ENCODE results near the gene DCD. TPM values are rescaled to one million over a fixed set of nuclear protein-coding genes. Genes with fewer than 3 reads are reported as not detected.

DCD gene
- total RNA-seq, 1 donor from 2014 or later: not detected

DNA sequence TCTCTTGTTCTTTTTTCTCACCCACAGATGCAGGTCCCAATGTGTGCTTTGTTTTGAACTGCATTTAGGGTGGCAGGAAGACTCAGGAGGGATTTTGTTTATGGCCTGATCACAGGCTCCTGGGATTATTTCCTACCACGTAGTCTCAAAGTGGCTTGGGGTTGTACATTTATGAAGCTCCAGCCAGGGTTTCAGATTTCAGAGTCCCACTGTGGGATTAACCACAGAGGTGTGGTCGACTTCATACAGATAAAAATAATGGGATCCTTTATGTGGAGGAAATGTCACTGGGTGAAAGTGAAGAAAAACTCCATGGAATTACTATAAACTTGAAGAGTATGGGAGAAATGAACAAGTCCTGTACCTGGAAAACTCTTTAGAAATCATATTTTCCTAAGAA, 45.5 kb downstream of the DCD start:
- no peaks in the 10 kb centered on the region for H3K36me3 Mint-ChIP-seq (ENCODE audit: low read depth)
- TF ChIP-seq, protein P1, sequence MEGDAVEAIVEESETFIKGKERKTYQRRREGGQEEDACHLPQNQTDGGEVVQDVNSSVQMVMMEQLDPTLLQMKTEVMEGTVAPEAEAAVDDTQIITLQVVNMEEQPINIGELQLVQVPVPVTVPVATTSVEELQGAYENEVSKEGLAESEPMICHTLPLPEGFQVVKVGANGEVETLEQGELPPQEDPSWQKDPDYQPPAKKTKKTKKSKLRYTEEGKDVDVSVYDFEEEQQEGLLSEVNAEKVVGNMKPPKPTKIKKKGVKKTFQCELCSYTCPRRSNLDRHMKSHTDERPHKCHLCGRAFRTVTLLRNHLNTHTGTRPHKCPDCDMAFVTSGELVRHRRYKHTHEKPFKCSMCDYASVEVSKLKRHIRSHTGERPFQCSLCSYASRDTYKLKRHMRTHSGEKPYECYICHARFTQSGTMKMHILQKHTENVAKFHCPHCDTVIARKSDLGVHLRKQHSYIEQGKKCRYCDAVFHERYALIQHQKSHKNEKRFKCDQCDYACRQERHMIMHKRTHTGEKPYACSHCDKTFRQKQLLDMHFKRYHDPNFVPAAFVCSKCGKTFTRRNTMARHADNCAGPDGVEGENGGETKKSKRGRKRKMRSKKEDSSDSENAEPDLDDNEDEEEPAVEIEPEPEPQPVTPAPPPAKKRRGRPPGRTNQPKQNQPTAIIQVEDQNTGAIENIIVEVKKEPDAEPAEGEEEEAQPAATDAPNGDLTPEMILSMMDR (IDR thresholded peaks at IDR 0.05): no peak
- no peak overlapping the region for H3K4me3 Mint-ChIP-seq (ENCODE audit: unreplicated experiment)
- peaks cover 34% of the 10 kb centered on the region for H3K27me3 Mint-ChIP-seq (ENCODE audit: low read depth)
- peaks cover 6% of the 10 kb centered on the region for H3K9me3 Mint-ChIP-seq (ENCODE audit: low read depth)
- H3K27ac Mint-ChIP-seq (ENCODE audit: unreplicated experiment): no peak overlapping the region
- no peaks in the 10 kb centered on the region for H3K4me1 Mint-ChIP-seq (ENCODE audit: low read depth)
- no peak for DNase-seq (ENCODE audit: low spot score)

DNA sequence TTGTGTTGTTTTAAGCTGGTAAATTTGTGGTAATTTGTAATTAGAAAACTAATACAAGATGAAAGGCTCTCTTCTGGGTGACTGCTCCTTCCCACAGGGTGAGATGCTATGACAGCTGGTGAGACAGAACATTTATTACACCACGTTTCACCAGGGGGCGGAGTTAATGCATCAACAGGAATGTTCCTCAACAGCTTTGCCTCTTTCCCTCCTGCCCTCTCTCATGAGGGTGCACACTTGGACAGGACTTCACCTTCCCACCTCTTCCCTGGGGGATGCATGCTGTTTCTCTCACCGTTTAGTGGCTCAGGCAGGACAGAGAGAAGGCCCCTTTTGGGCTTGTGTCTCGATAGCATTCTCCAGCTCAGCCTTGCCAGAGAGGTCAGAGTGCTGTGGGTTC, 46.3 kb downstream of the DCD start:
- Mint-ChIP-seq H3K4me3 (ENCODE audit: unreplicated experiment) (no peak overlapping the region), H3K27me3 (ENCODE audit: low read depth) (peaks cover 30% of the 10 kb centered on the region), H3K36me3 (ENCODE audit: low read depth) (no peaks in the 10 kb centered on the region), H3K27ac (ENCODE audit: unreplicated experiment) (no peak overlapping the region), H3K9me3 (ENCODE audit: low read depth) (peaks cover 6% of the 10 kb centered on the region), H3K4me1 (ENCODE audit: low read depth) (no peaks in the 10 kb centered on the region)
- no peak for DNase-seq (ENCODE audit: low spot score)
- TF ChIP-seq, protein P1 (IDR thresholded peaks at IDR 0.05): no peak

DNA sequence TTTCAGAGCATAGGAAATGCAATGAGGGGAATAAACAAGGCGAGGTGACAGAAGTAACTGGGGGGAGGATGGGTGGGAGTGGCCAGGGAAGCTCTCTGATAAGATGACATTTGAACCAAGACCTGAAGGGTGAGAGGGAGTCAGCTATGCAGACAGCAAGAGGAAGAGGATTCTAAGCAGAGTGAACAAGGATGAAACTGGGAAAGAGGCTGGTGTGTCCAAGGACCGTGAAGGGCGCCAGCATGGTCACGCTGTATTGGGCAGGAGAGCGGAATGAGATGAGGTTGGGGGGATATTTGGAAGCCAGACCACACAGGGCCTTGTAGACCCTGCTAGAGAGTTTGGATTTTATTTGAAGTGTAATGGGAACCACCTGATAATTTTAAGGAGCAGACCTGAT, 49.2 kb downstream of the DCD start:
- TF ChIP-seq, protein P1 (IDR thresholded peaks at IDR 0.05): no peak
- Mint-ChIP-seq H3K4me1 (ENCODE audit: low read depth) (peaks cover 3% of the 10 kb centered on the region), H3K4me3 (ENCODE audit: unreplicated experiment) (no peak overlapping the region), H3K36me3 (ENCODE audit: low read depth) (no peaks in the 10 kb centered on the region), H3K27ac (ENCODE audit: unreplicated experiment) (no peak overlapping the region), H3K27me3 (ENCODE audit: low read depth) (peaks cover 46% of the 10 kb centered on the region), H3K9me3 (ENCODE audit: low read depth) (peaks cover 6% of the 10 kb centered on the region)
- DNase-seq (ENCODE audit: low spot score): no peak

DNA sequence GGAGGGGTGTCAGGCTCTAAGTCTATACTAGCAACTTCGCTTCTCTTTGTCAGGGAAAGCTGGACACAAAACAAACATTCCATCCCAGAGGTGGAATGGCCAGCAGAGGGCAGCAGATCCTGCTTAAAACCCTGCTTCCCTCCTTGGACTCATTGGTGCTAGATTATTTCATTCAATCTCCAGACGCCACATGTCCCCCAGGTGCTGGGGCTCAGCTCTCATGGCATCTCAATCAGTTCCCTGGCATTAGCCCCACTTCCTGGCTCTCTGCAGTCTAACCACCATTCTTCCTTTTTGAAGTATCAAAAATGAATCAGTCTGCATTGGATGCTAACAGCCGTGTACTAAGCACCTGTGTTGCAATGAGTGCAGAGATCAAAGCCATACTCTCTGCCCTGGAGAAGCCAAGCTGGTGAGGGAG, 51.6 kb downstream of the DCD start:
- Mint-ChIP-seq H3K27me3 (ENCODE audit: low read depth) (peaks cover 58% of the 10 kb centered on the region), H3K36me3 (ENCODE audit: low read depth) (no peaks in the 10 kb centered on the region), H3K4me1 (ENCODE audit: low read depth) (peaks cover 3% of the 10 kb centered on the region), H3K27ac (ENCODE audit: unreplicated experiment) (no peak overlapping the region), H3K4me3 (ENCODE audit: unreplicated experiment) (no peak overlapping the region), H3K9me3 (ENCODE audit: low read depth) (no peaks in the 10 kb centered on the region)
- TF ChIP-seq, protein P1 (IDR thresholded peaks at IDR 0.05): peak; percentile 88
- no peak for DNase-seq (ENCODE audit: low spot score)

DNA sequence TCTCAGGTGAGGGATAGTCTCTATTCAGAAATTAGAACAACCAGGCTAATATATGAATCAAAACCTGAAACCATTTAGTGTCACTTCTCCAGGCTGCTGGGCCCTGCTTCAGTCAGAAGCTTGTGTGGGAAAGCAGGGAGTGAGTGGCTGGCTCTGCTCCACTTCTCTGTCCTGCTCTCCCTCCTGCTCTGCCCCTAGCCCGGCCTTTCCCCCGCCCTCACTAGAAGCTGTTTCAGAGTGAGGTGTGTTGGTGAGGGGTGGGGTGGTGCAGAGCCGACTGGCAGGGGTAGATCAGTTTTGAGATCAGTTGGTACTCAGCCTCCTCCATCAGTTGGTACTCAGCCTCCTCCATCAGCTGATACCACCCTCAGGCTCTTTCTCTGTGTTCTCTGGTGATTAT, 52.7 kb downstream of the DCD start:
- H3K27me3 Mint-ChIP-seq (ENCODE audit: low read depth): peaks cover 63% of the 10 kb centered on the region
- no peak overlapping the region for H3K4me3 Mint-ChIP-seq (ENCODE audit: unreplicated experiment)
- DNase-seq (ENCODE audit: low spot score): no peak
- no peak overlapping the region for H3K27ac Mint-ChIP-seq (ENCODE audit: unreplicated experiment)
- H3K36me3 Mint-ChIP-seq (ENCODE audit: low read depth): no peaks in the 10 kb centered on the region
- peaks cover 3% of the 10 kb centered on the region for H3K4me1 Mint-ChIP-seq (ENCODE audit: low read depth)
- no peaks in the 10 kb centered on the region for H3K9me3 Mint-ChIP-seq (ENCODE audit: low read depth)
- TF ChIP-seq, protein P1 (IDR thresholded peaks at IDR 0.05): no peak

Other genes starting within 250 kb of the DCD start
- 121 to 160 TPM (median 152 TPM) in 3 replicates for gene ITGA5, start 229.1 kb downstream of the DCD start, total RNA-seq
- not detected in 3 replicates for gene GTSF1, start 174.8 kb downstream of the DCD start, total RNA-seq
- gene NCKAP1L, start 150.6 kb downstream of the DCD start, total RNA-seq: not detected in 3 replicates
- 0.12 TPM in 1 of 3 replicates, not detected in the others for gene PDE1B, start 98.8 kb downstream of the DCD start, total RNA-seq
- not detected in 3 replicates for gene PPP1R1A, start 59.7 kb downstream of the DCD start, total RNA-seq
- not detected in 3 replicates for gene LACRT, start 13.5 kb downstream of the DCD start, total RNA-seq
- gene MUCL1, start 206.2 kb upstream of the DCD start, total RNA-seq: not detected in 3 replicates

Measured in chondrocyte (in vitro differentiated cells).